ENCODE results near the gene MSRB3. TPM values are rescaled to one million over a fixed set of nuclear protein-coding genes. Genes with fewer than 3 reads are reported as not detected.

MSRB3 gene
- total RNA-seq, 1 experiment from 2014 or later = 1.4 TPM

GRCh38 chr12:65458718-65459117 is 180.2 kb downstream of the MSRB3 start:
- DNase-seq = no peak
- intact Hi-C loops (cut with micrococcal nuclease; ENCODE audit: unreplicated experiment) = no loop called here
- no peaks in the 10 kb centered on the region for H3K36me3 Mint-ChIP-seq (ENCODE audit: insufficient read depth, unreplicated experiment)
- BruUV-seq (replicated peaks) = no TSS peak
- no peaks in the 10 kb centered on the region for H3K9me3 Mint-ChIP-seq (ENCODE audit: low read depth, unreplicated experiment)
- no peak overlapping the region for H3K4me3 Mint-ChIP-seq (ENCODE audit: low read depth, unreplicated experiment)
- H3K27ac Mint-ChIP-seq (ENCODE audit: unreplicated experiment) = no peak overlapping the region
- H3K27me3 Mint-ChIP-seq (ENCODE audit: unreplicated experiment) = no peaks in the 10 kb centered on the region
- CTCF ChIA-PET = interaction anchor here (0.7 kb wide), 1 partner anchor 10 kb away, joined by 3 read pairs; no protein-coding TSS in a partner anchor
- no peaks in the 10 kb centered on the region for H3K4me1 Mint-ChIP-seq (ENCODE audit: low read depth, unreplicated experiment)
- TF ChIP-seq CTCF (IDR thresholded peaks at IDR 0.05; ENCODE audit: unreplicated experiment) = no peak

GRCh38 chr12:65459545-65459944 is 181.1 kb downstream of the MSRB3 start:
- Mint-ChIP-seq H3K9me3 (ENCODE audit: low read depth, unreplicated experiment) (no peaks in the 10 kb centered on the region), H3K4me3 (ENCODE audit: low read depth, unreplicated experiment) (no peak overlapping the region), H3K36me3 (ENCODE audit: insufficient read depth, unreplicated experiment) (no peaks in the 10 kb centered on the region), H3K27ac (ENCODE audit: unreplicated experiment) (no peak overlapping the region), H3K27me3 (ENCODE audit: unreplicated experiment) (no peaks in the 10 kb centered on the region), H3K4me1 (ENCODE audit: low read depth, unreplicated experiment) (no peaks in the 10 kb centered on the region)
- no peak for TF ChIP-seq CTCF (IDR thresholded peaks at IDR 0.05; ENCODE audit: unreplicated experiment)
- CTCF ChIA-PET = no interaction called here
- intact Hi-C loops (cut with micrococcal nuclease; ENCODE audit: unreplicated experiment) = no loop called here
- no peak for DNase-seq
- no TSS peak for BruUV-seq (replicated peaks)

GRCh38 chr12:65460063-65460462 is 181.6 kb downstream of the MSRB3 start:
- CTCF ChIA-PET = no interaction called here
- H3K36me3 Mint-ChIP-seq (ENCODE audit: insufficient read depth, unreplicated experiment) = no peaks in the 10 kb centered on the region
- BruUV-seq (replicated peaks) = no TSS peak
- intact Hi-C loops (cut with micrococcal nuclease; ENCODE audit: unreplicated experiment) = no loop called here
- no peaks in the 10 kb centered on the region for H3K4me1 Mint-ChIP-seq (ENCODE audit: low read depth, unreplicated experiment)
- no peaks in the 10 kb centered on the region for H3K27me3 Mint-ChIP-seq (ENCODE audit: unreplicated experiment)
- H3K27ac Mint-ChIP-seq (ENCODE audit: unreplicated experiment) = no peak overlapping the region
- TF ChIP-seq CTCF (IDR thresholded peaks at IDR 0.05; ENCODE audit: unreplicated experiment) = no peak
- H3K9me3 Mint-ChIP-seq (ENCODE audit: low read depth, unreplicated experiment) = no peaks in the 10 kb centered on the region
- no peak overlapping the region for H3K4me3 Mint-ChIP-seq (ENCODE audit: low read depth, unreplicated experiment)
- DNase-seq = no peak

- no peaks in the 10 kb centered on the region for H3K4me1 Mint-ChIP-seq (ENCODE audit: low read depth, unreplicated experiment)
- BruUV-seq (replicated peaks) = no TSS peak
- H3K27ac Mint-ChIP-seq (ENCODE audit: unreplicated experiment) = no peak overlapping the region
- H3K27me3 Mint-ChIP-seq (ENCODE audit: unreplicated experiment) = no peaks in the 10 kb centered on the region
- no peak overlapping the region for H3K4me3 Mint-ChIP-seq (ENCODE audit: low read depth, unreplicated experiment)
- TF ChIP-seq CTCF (IDR thresholded peaks at IDR 0.05; ENCODE audit: unreplicated experiment) = no peak
- H3K36me3 Mint-ChIP-seq (ENCODE audit: insufficient read depth, unreplicated experiment) = no peaks in the 10 kb centered on the region
- no peaks in the 10 kb centered on the region for H3K9me3 Mint-ChIP-seq (ENCODE audit: low read depth, unreplicated experiment)
- CTCF ChIA-PET = no interaction called here
- DNase-seq = no peak
- intact Hi-C loops (cut with micrococcal nuclease; ENCODE audit: unreplicated experiment) = no loop called here
These were observed 182.5 kb downstream of the MSRB3 start for GRCh38 chr12:65461017-65461416.
